ENCODE measurements around the gene DPH2.

GRCh38 chr1:43936431-43937151 lies 33.2 kb upstream of the DPH2 start:
- TF ChIP-seq USF2 (CRISPR knock-in tag; IDR thresholded peaks at IDR 0.05), result no peak
- TF ChIP-seq CTCF (IDR thresholded peaks at IDR 0.05), result 0 out of 2 replicates have a peak, but pooled peaks have one; percentile 25
- no peak for TF ChIP-seq ATF1 (CRISPR knock-in tag; IDR thresholded peaks at IDR 0.05)
- TF ChIP-seq E2F4 (CRISPR knock-in tag; IDR thresholded peaks at IDR 0.05; ENCODE audit: borderline replicate concordance, low read depth), result no peak
- TF ChIP-seq ZNF396 (CRISPR knock-in tag; IDR thresholded peaks at IDR 0.05; ENCODE audit: borderline replicate concordance), result no peak
- TF ChIP-seq ATF2 (CRISPR knock-in tag; IDR thresholded peaks at IDR 0.05; ENCODE audit: borderline replicate concordance, low read depth), result no peak
- no peak for TF ChIP-seq ETV6 (CRISPR knock-in tag; IDR thresholded peaks at IDR 0.05)
- no peak for TF ChIP-seq TP53 (CRISPR knock-in tag; IDR thresholded peaks at IDR 0.05)
- TF ChIP-seq ZBTB43 (CRISPR knock-in tag; IDR thresholded peaks at IDR 0.05), result no peak
- no peak for TF ChIP-seq ZNF263 (CRISPR knock-in tag; IDR thresholded peaks at IDR 0.05; ENCODE audit: low read depth)
- no peak for TF ChIP-seq ATF3 (CRISPR knock-in tag; conservative IDR thresholded peaks at IDR 0.05)

All from WTC11 (cell line).